ENCODE data around the gene AMPH. TPM values are rescaled to one million over a fixed set of nuclear protein-coding genes. Genes with fewer than 3 reads are reported as not detected.

AMPH gene
- polyA plus RNA-seq, 1 donor (not counting 4 experiments of a cell fraction or from before 2014, with no cell fraction given): not detected

GRCh38 chr7:38429057-38429456 is 202.1 kb downstream of the AMPH start:
- Histone ChIP-seq H3K27me3 (ENCODE audit: control insufficient read depth, extremely low read depth, insufficient read depth, low read length) (no peaks in the 10 kb centered on the region), H3K27ac (ENCODE audit: control insufficient read depth, insufficient read depth, low read length) (no peak overlapping the region), H3K4me1 (ENCODE audit: control insufficient read depth, extremely low read depth, insufficient read depth, low read length) (no peaks in the 10 kb centered on the region), H3K79me2 (ENCODE audit: control insufficient read depth, insufficient read depth, low read length) (no peaks in the 10 kb centered on the region), H3K9me3 (ENCODE audit: control insufficient read depth, low read depth, low read length) (no peaks in the 10 kb centered on the region), H4K20me1 (ENCODE audit: control insufficient read depth, extremely low read depth, insufficient read depth, low read length) (no peaks in the 10 kb centered on the region), H3K36me3 (ENCODE audit: control insufficient read depth in 2 of 2, extremely low read depth in 1 of 2, insufficient read depth in 2 of 2, low read length in 2 of 2) (no peaks in the 10 kb centered on the region), H3K4me2 (ENCODE audit: control insufficient read depth, extremely low read depth, insufficient read depth, low read depth, low read length) (no peak overlapping the region), H3K9me1 (ENCODE audit: control insufficient read depth, extremely low read depth, insufficient read depth, low read length) (no peaks in the 10 kb centered on the region), H3K4me3 (ENCODE audit: control insufficient read depth in 2 of 3, extremely low read depth in 1 of 3, insufficient read depth in 2 of 3, low read depth in 1 of 3, low read length in 3 of 3) (no peak overlapping the region), H3K9ac (ENCODE audit: control insufficient read depth, extremely low read depth, insufficient read depth, low read length) (no peak overlapping the region), H2AFZ (ENCODE audit: control insufficient read depth, low read length) (no peak overlapping the region)
- DNase-seq (ENCODE audit: low read depth, low spot score) (no peak), FAIRE-seq (no peak)
- dilution Hi-C loops (cut with MboI; ENCODE audit: extremely low pct_ligation_motif_present, low sequenced_read_pairs): no loop called here
- TF ChIP-seq EZH2 (IDR thresholded peaks at IDR 0.05; ENCODE audit: low read length): no peak
- TF ChIP-seq, protein P1, sequence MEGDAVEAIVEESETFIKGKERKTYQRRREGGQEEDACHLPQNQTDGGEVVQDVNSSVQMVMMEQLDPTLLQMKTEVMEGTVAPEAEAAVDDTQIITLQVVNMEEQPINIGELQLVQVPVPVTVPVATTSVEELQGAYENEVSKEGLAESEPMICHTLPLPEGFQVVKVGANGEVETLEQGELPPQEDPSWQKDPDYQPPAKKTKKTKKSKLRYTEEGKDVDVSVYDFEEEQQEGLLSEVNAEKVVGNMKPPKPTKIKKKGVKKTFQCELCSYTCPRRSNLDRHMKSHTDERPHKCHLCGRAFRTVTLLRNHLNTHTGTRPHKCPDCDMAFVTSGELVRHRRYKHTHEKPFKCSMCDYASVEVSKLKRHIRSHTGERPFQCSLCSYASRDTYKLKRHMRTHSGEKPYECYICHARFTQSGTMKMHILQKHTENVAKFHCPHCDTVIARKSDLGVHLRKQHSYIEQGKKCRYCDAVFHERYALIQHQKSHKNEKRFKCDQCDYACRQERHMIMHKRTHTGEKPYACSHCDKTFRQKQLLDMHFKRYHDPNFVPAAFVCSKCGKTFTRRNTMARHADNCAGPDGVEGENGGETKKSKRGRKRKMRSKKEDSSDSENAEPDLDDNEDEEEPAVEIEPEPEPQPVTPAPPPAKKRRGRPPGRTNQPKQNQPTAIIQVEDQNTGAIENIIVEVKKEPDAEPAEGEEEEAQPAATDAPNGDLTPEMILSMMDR (optimal IDR thresholded peaks at IDR 0.05 in 1 of 3, IDR thresholded peaks at IDR 0.05 in 1 of 3, conservative IDR thresholded peaks at IDR 0.05 in 1 of 3; ENCODE audit: extremely low read depth in 1 of 3, insufficient read depth in 2 of 3, low read length in 3 of 3): no peak

DNA sequence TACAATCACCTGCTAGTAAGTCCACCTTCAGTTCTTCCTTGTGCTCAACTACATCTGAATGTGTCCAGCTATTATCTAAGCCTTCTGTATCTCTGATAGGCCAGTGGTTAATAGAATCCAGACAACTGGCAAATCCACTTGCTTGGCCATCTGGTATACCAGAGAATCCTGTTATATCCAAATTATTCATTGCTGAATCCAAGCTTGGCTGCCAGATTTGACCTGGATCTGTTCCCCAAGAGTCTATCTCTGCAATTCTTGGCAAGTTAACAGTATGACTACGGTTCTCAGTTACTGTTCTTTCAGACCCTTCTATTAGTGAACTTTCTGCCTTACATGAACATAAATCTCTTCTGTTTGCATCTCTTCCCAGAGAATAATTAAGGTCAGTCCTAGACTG is 203.1 kb downstream of the AMPH start:
- FAIRE-seq (no peak), DNase-seq (ENCODE audit: low read depth, low spot score) (no peak)
- Histone ChIP-seq H3K27me3 (ENCODE audit: control insufficient read depth, extremely low read depth, insufficient read depth, low read length) (no peaks in the 10 kb centered on the region), H3K4me3 (ENCODE audit: control insufficient read depth in 2 of 3, extremely low read depth in 1 of 3, insufficient read depth in 2 of 3, low read depth in 1 of 3, low read length in 3 of 3) (no peak overlapping the region), H3K4me1 (ENCODE audit: control insufficient read depth, extremely low read depth, insufficient read depth, low read length) (no peaks in the 10 kb centered on the region), H4K20me1 (ENCODE audit: control insufficient read depth, extremely low read depth, insufficient read depth, low read length) (no peaks in the 10 kb centered on the region), H3K79me2 (ENCODE audit: control insufficient read depth, insufficient read depth, low read length) (no peaks in the 10 kb centered on the region), H3K4me2 (ENCODE audit: control insufficient read depth, extremely low read depth, insufficient read depth, low read depth, low read length) (no peak overlapping the region), H3K9me3 (ENCODE audit: control insufficient read depth, low read depth, low read length) (no peaks in the 10 kb centered on the region), H2AFZ (ENCODE audit: control insufficient read depth, low read length) (no peak overlapping the region), H3K27ac (ENCODE audit: control insufficient read depth, insufficient read depth, low read length) (no peak overlapping the region), H3K9me1 (ENCODE audit: control insufficient read depth, extremely low read depth, insufficient read depth, low read length) (no peaks in the 10 kb centered on the region), H3K9ac (ENCODE audit: control insufficient read depth, extremely low read depth, insufficient read depth, low read length) (no peak overlapping the region), H3K36me3 (ENCODE audit: control insufficient read depth in 2 of 2, extremely low read depth in 1 of 2, insufficient read depth in 2 of 2, low read length in 2 of 2) (no peaks in the 10 kb centered on the region)
- TF ChIP-seq, protein P1 (optimal IDR thresholded peaks at IDR 0.05 in 1 of 3, IDR thresholded peaks at IDR 0.05 in 1 of 3, conservative IDR thresholded peaks at IDR 0.05 in 1 of 3; ENCODE audit: extremely low read depth in 1 of 3, insufficient read depth in 2 of 3, low read length in 3 of 3): no peak
- no peak for TF ChIP-seq EZH2 (IDR thresholded peaks at IDR 0.05; ENCODE audit: low read length)
- dilution Hi-C loops (cut with MboI; ENCODE audit: extremely low pct_ligation_motif_present, low sequenced_read_pairs): no loop called here
